Skeletal muscle cell (primary cell): Measurements from ENCODE around the gene HELZ2.

Experiments
- DNase-seq: peaks from one replicate; pipeline ENCODE4 v3.0.0-alpha.2; 2010; ENCODE audit warnings: low read depth
- H3K4me3 ChIP-seq: 2 replicates; pipeline ENCODE4 v1.5.1; 2011; ENCODE audit warnings: low read depth, mild to moderate bottlenecking, control low read depth, low read length, moderate library complexity

The HELZ2 gene

DNA sequence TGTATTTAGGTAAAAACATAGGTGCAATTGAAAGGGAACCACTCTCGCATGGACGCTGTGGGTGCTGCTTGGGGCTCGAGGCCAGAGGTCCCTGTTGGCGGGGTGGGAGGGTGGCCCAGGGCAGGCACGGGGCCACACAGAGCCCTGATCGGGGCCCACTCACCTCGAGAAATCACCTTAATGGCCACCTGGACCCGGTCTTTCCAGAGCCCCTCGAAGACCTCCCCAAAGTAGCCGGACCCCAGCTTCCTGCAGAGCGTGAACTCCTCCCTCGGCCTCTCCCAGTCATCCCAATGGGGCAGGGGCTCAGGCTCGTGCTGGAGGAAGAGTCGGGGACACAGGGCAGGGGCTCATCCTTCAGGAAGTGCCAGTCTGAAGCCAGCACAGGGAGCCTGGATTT lies 40.7 kb downstream of the HELZ2 start:
- no peak for DNase-seq
- H3K4me3 ChIP-seq: no peak overlapping the region

DNA sequence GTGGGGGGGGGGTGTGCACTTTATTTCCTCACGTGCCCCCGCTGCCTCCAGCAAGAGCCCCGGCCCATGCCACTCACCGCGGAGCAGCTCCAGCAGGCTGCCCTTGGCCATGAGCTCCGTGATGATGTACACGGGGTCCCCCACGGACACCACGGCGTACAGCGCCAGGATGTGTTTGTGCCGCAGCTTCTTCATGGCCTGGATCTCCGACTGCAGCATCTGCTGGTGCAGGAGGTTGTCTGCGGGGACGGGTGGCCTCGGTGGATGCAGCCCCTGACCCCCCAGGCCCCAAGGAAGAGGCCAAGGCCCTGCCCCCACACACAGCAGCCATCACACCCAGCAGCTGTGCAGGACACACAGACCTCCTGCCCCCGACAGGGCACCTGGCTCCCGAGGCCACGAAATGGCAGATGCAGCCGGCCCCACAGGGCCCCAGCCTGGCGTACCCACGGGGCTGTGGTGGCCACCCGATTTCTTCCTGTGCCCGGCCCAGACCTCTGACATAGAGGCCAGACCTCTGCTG lies 41.5 kb downstream of the HELZ2 start:
- DNase-seq: no peak
- H3K4me3 ChIP-seq: no peak overlapping the region

DNA sequence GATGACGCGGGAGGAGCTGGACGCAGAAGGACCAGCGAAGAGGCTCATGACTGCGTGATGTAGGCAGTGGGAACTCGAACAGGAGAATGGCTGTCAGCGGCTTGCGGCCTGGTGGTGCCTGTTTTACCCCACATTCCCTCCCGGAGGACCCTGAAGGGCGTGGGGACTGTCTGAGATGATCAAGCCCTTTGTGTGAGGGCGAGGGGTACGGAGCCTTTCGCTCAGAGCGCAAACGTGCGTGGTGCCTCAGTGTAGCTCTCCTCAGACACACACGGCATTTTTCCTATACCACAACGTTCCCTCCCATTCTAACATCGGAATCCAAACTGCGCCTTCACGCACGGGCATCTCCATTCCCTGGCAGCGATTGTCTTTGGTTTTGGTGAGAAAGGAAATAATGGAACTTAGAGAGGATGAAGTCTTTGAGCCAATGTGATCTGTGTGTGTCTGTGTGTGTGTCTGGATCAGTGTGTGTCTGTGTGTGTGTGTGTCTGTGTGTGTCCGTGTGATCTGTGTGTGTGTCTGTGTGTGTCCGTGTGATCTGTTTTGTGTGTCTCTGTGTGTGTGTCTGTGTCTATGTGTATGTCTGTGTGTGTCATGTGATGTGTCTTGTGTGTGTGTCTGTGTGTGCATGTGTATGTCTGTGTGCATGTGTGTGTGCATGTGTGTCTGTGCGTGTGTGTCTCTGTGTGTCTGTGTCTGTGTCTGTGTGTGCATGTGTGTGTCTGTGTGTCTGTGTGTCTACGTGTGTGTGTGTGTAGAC lies 42.2 kb downstream of the HELZ2 start:
- no peak for DNase-seq
- H3K4me3 ChIP-seq: no peak overlapping the region

DNA sequence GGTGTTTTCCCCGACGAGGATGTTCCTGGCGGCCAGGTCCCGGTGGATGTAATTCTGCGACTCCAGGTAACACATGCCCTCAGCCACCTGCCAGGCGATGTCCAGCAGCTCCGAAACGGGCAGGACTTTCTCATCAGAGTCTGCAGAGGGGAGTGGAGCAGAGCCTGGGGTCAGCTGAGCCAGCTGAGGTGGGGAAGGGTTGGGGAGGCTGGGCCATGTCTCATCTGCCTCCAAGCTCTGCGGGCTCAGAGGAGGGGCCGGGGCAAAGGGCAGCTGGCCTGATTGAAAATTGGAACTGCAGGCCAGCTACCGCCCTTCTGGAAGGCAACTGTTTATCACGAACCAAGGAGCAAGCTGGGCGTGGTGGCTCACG lies 43.3 kb downstream of the HELZ2 start:
- no peak overlapping the region for H3K4me3 ChIP-seq
- no peak for DNase-seq

DNA sequence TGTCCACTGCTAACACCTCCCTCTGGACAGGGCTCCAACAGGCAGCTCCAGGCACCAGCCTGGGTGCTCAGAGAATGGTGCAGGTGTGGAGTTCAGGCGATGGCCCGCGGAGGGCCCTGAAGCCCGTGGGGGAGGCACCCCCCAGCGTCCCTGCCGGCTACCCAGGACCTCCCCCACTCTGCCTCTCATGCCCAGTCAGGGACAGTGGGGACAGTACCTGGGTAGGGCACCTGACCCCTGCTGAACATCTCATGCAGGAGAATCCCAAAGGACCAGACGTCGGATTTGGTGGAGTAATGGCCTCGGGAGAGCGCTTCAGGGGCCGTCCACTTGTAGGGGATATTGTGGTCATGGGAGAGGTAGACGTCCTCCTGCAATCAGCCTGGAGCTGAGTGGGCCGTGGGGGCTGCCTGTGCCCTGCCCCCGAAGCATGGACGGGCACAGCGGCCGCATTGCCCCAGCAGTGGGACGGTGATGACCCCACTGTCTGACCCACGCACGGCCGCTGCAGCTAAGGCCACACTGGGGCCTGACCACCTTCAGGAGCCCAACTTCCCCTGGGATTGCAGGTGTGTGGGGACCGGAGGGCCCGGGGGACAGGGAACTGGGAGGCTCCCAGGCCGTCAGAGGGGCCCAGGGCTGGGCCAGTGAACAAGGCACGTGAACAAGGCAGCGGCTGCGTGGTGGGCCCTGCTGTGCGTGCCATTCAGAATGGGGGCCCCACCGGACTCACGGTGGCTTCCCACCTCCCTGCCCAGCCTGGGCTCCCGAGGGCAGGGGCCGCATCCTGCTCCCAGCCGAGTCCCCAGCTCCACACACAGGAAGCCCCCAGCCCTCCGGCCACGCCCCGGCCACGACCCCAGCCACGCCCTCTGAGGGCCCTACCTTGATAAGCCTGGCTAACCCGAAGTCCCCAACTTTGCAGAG lies 43.9 kb downstream of the HELZ2 start:
- H3K4me3 ChIP-seq: no peak overlapping the region
- no peak for DNase-seq

DNA sequence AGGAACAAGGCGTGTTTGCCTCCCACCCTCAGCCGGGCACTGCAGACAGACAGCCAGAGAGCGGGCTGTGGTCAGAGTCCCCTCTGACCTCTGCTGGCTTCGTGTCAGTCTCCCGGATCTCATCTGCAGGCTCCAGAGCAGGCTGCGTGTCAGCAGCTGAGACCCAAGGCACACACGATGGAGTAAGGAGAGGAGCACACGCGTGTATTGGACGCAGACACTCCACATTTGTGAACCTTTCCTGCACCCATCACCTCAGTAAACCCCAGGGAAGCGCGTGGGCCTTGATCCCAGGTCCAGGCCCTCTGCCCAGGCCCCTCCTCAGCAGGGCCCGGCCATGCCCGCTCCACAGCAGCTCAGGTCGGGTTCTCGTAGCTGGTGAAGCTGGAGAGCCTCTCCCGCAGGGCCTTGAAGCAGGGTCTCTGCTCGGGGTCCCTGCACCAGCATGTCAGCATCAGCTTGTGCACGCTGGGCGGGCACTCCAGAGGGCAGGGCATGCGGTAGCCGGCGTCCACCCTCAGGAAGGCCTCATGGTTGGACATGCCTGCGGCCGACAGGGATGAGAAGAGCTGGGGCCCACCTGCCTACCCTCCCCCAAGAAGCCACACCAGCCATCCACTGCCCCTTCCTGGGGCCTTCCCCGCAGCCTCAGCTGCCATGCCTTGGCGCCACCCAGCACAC lies 44.7 kb downstream of the HELZ2 start:
- no peak overlapping the region for H3K4me3 ChIP-seq
- no peak for DNase-seq

DNA sequence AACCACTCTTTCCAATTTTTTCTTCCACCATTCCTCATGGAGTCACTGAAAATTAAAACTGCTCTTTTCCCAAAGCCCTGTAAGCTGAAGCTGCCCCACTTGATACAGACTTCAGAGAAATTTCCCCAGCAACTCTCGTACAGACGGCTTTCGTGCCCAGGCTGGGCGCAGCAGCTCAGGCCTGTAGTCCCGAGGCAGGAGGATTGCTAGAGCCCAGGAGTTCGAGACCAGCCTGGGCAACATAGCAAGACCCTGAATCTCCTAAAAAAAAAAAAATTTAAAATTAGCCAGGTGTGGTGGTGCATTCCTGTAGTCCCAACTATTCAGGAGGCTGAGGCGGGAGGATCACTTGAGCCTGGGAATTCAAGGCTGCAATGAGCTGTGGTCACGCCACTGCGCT lies 46.9 kb downstream of the HELZ2 start:
- no peak for DNase-seq
- no peak overlapping the region for H3K4me3 ChIP-seq

DNA sequence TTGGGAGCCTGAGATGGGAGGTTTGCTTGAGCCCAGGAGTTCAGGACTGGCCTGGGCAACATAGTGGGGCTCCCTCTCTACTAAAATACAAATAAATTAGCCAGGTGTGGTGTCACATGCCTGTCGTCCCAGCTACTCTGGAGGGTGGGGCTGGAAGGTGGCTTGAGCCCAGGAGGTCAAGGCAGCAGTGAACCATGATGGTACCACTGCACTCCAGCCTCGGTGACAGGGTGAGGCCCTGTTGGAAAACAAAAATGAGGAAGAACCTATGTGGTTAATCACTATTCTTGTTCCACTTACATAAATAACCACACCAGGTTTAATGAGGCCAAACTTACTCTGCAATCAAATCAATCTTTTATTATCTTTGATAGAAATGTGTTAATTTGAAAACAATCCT lies 48.1 kb downstream of the HELZ2 start:
- DNase-seq: no peak
- H3K4me3 ChIP-seq: no peak overlapping the region

DNA sequence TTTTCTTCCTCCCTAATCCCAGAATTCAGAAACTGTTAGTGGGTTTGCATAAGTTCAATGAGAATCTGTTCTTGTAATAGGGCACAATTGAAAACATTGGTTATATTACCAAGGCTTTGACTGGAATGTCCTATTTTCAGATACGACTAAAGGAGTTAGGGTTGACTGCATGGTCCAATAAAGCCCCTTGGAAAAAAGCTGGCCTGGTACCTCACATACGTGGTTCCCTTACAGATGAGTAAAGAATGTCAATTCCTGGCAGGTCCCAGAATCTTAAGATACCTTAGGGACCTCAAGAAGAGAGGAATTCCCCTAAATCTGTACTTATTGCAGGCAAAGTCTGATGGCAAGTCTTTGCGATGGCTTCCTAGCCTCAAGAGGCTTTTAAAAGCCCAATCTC lies 48.9 kb downstream of the HELZ2 start:
- no peak for DNase-seq
- no peak overlapping the region for H3K4me3 ChIP-seq
